SW 1271 (cell line): ENCODE measurements around the gene CYB5D1.

Experiments
- DNase-seq, 2 experiments: peaks; one replicate each; lab custom pipeline; 2025; lab: John Stamatoyannopoulos, UW

The CYB5D1 gene

GRCh38 chr17:7833795-7834541, 23.8 kb upstream of the CYB5D1 start, which contains the start of gene KDM6B:
TSS of gene KDM6B (plus strand) at chr17:7834217. CDS start at chr17:7845555, 11,338 bp downstream.
- DNase-seq = peak; percentile 50 to 91

- peak in 1 of 2 experiments; percentile 76 for DNase-seq
Observed at GRCh38 chr17:7834542-7834956, 23.3 kb upstream of the CYB5D1 start.

- DNase-seq = peak; percentile 96
Observed at GRCh38 chr17:7834957-7835813, 22.6 kb upstream of the CYB5D1 start.

- DNase-seq = peak in 1 of 2 experiments; percentile 69
Observed at GRCh38 chr17:7835814-7836595, 21.8 kb upstream of the CYB5D1 start.

- DNase-seq = peak; percentile 90 to 93
Observed at GRCh38 chr17:7836596-7837407, 21.0 kb upstream of the CYB5D1 start.

- DNase-seq = no peak
Observed at GRCh38 chr17:7837408-7838088, 20.3 kb upstream of the CYB5D1 start.

GRCh38 chr17:7838090-7839075, 19.4 kb upstream of the CYB5D1 start:
- peak in 1 of 2 experiments; percentile 29 for DNase-seq

- DNase-seq = no peak
Observed at GRCh38 chr17:7839190-7839875, 18.5 kb upstream of the CYB5D1 start.

GRCh38 chr17:7839876-7840261, 17.9 kb upstream of the CYB5D1 start:
- DNase-seq = peak in 1 of 2 experiments; percentile 69

- DNase-seq = no peak
Observed at GRCh38 chr17:7840441-7840840, 17.4 kb upstream of the CYB5D1 start.

GRCh38 chr17:7840875-7841274, 16.9 kb upstream of the CYB5D1 start:
- DNase-seq = no peak

- peak; percentile 56 to 73 for DNase-seq
Observed at GRCh38 chr17:7841396-7841914, 16.3 kb upstream of the CYB5D1 start.

- DNase-seq = peak; percentile 67 to 80
Observed at GRCh38 chr17:7841915-7842379, 15.9 kb upstream of the CYB5D1 start.

- DNase-seq = peak; percentile 72 to 73
Observed at GRCh38 chr17:7842380-7843256, 15.2 kb upstream of the CYB5D1 start.

GRCh38 chr17:7843257-7843535, 14.6 kb upstream of the CYB5D1 start:
- no peak for DNase-seq

- peak; percentile 63 to 88 for DNase-seq
Observed at GRCh38 chr17:7843536-7844291, 14.1 kb upstream of the CYB5D1 start.
